ENCODE measurements around the gene KCNC3.

The KCNC3 gene

GRCh38 chr19:50276370-50277063, 52.7 kb downstream of the KCNC3 start:
- TF ChIP-seq CTCF (IDR thresholded peaks at IDR 0.05; ENCODE audit: control insufficient read depth, insufficient read depth, low read depth, low read length, missing control alignments) = no peak
- no peak overlapping the region for H3K4me3 ChIP-seq (ENCODE audit: control insufficient read depth, low read depth, low read length)
- DNase-seq (ENCODE audit: low read depth) = no peak

GRCh38 chr19:50275577-50276368, 53.4 kb downstream of the KCNC3 start:
- DNase-seq (ENCODE audit: low read depth) = no peak

GRCh38 chr19:50273821-50274220, 55.4 kb downstream of the KCNC3 start:
- H3K4me3 ChIP-seq (ENCODE audit: control insufficient read depth, low read depth, low read length) = no peak overlapping the region
- DNase-seq (ENCODE audit: low read depth) = no peak
- no peak for TF ChIP-seq CTCF (IDR thresholded peaks at IDR 0.05; ENCODE audit: control insufficient read depth, insufficient read depth, low read depth, low read length, missing control alignments)

More at GRCh38 chr19:50275577-50276368, 53.4 kb downstream of the KCNC3 start:
- H3K4me3 ChIP-seq (ENCODE audit: control insufficient read depth, low read depth, low read length) = no peak overlapping the region
- no peak for TF ChIP-seq CTCF (IDR thresholded peaks at IDR 0.05; ENCODE audit: control insufficient read depth, insufficient read depth, low read depth, low read length, missing control alignments)

- no peak for TF ChIP-seq CTCF (IDR thresholded peaks at IDR 0.05; ENCODE audit: control insufficient read depth, insufficient read depth, low read depth, low read length, missing control alignments)
- DNase-seq (ENCODE audit: low read depth) = no peak
- no peak overlapping the region for H3K4me3 ChIP-seq (ENCODE audit: control insufficient read depth, low read depth, low read length)
These were observed 56.8 kb downstream of the KCNC3 start for GRCh38 chr19:50272263-50272897.

GRCh38 chr19:50269653-50270052, 59.5 kb downstream of the KCNC3 start:
- no peak for TF ChIP-seq CTCF (IDR thresholded peaks at IDR 0.05; ENCODE audit: control insufficient read depth, insufficient read depth, low read depth, low read length, missing control alignments)
- DNase-seq (ENCODE audit: low read depth) = no peak
- H3K4me3 ChIP-seq (ENCODE audit: control insufficient read depth, low read depth, low read length) = no peak overlapping the region

GRCh38 chr19:50268501-50268900, 60.7 kb downstream of the KCNC3 start:
- TF ChIP-seq CTCF (IDR thresholded peaks at IDR 0.05; ENCODE audit: control insufficient read depth, insufficient read depth, low read depth, low read length, missing control alignments) = no peak
- no peak for DNase-seq (ENCODE audit: low read depth)
- no peak overlapping the region for H3K4me3 ChIP-seq (ENCODE audit: control insufficient read depth, low read depth, low read length)

Measured in AG09309 (cell line).